CD4-positive, alpha-beta T cell treated with Interleukin-4 for 4 hours (primary cell): ENCODE data around the gene TTLL1.
"Not testable (repeated sequence)": the region's sequence is repeated elsewhere in the genome, so short reads cannot be mapped to it uniquely, and the experiment has no call there.

Experiments used
- DNase-seq: peaks from one replicate; pipeline ENCODE4 v3.0.0-alpha.2; 2020

The TTLL1 gene

GRCh38 chr22:43109921-43110443, 20.8 kb upstream of the TTLL1 start:
- no peak for DNase-seq

GRCh38 chr22:43109511-43109910, 20.3 kb upstream of the TTLL1 start:
- DNase-seq: no peak

GRCh38 chr22:43106302-43106701, 17.1 kb upstream of the TTLL1 start:
- no peak for DNase-seq

- DNase-seq: not testable (repeated sequence)
Observed at GRCh38 chr22:43104950-43105349, 15.8 kb upstream of the TTLL1 start.

GRCh38 chr22:43104056-43104625, 14.9 kb upstream of the TTLL1 start:
- DNase-seq: not testable (repeated sequence)

- DNase-seq: no peak
Observed at GRCh38 chr22:43101306-43101705, 12.1 kb upstream of the TTLL1 start.

GRCh38 chr22:43100225-43100624, 11.0 kb upstream of the TTLL1 start:
- DNase-seq: no peak

GRCh38 chr22:43099095-43099494, 9.9 kb upstream of the TTLL1 start:
- DNase-seq: no peak

- no peak for DNase-seq
Observed at GRCh38 chr22:43098356-43098755, 9.2 kb upstream of the TTLL1 start.

GRCh38 chr22:43096420-43096819, 7.2 kb upstream of the TTLL1 start:
- DNase-seq: no peak

- DNase-seq: no peak
Observed at GRCh38 chr22:43094551-43094950, 5.4 kb upstream of the TTLL1 start.

GRCh38 chr22:43094085-43094484, 4.9 kb upstream of the TTLL1 start:
- no peak for DNase-seq

GRCh38 chr22:43092085-43092484, 2.9 kb upstream of the TTLL1 start:
- no peak for DNase-seq

- peak; percentile 54 for DNase-seq
Observed at GRCh38 chr22:43090130-43090789, 1.1 kb upstream of the TTLL1 start.

- DNase-seq: no peak
Observed at GRCh38 chr22:43088627-43088983, 586 bp downstream of the TTLL1 start.

- peak; percentile 40 for DNase-seq
Observed at GRCh38 chr22:43085658-43086606, 3.3 kb downstream of the TTLL1 start.

- DNase-seq: no peak
Observed at GRCh38 chr22:43081968-43082367, 7.2 kb downstream of the TTLL1 start.

- no peak for DNase-seq
Observed at GRCh38 chr22:43080616-43081015, 8.6 kb downstream of the TTLL1 start.

- no peak for DNase-seq
Observed at GRCh38 chr22:43079742-43080141, 9.4 kb downstream of the TTLL1 start.

GRCh38 chr22:43078522-43078921, 10.7 kb downstream of the TTLL1 start:
- no peak for DNase-seq

- DNase-seq: no peak
Observed at GRCh38 chr22:43077121-43077877, 11.9 kb downstream of the TTLL1 start.

- DNase-seq: no peak
Observed at GRCh38 chr22:43066844-43067385, 22.3 kb downstream of the TTLL1 start.

GRCh38 chr22:43066134-43066533, 23.1 kb downstream of the TTLL1 start:
- no peak for DNase-seq
